ENCODE measurements around the gene CORT.
"Not testable (repeated sequence)": the region's sequence is repeated elsewhere in the genome, so short reads cannot be mapped to it uniquely, and the experiment has no call there.

Gene CORT

GRCh38 chr1:10438677-10439163, 11.1 kb upstream of the CORT start:
- DNase-seq (ENCODE audit: low read depth) = no peak

- no peak for DNase-seq (ENCODE audit: low read depth)
Observed at GRCh38 chr1:10440305-10440704, 9.5 kb upstream of the CORT start.

- no peak for DNase-seq (ENCODE audit: low read depth)
Observed at GRCh38 chr1:10440794-10441193, 9.0 kb upstream of the CORT start.

- no peak for DNase-seq (ENCODE audit: low read depth)
Observed at GRCh38 chr1:10444248-10444647, 5.6 kb upstream of the CORT start.

GRCh38 chr1:10444795-10445397, 4.9 kb upstream of the CORT start:
- DNase-seq (ENCODE audit: low read depth) = no peak

- no peak for DNase-seq (ENCODE audit: low read depth)
Observed at GRCh38 chr1:10446790-10447422, 2.9 kb upstream of the CORT start.

GRCh38 chr1:10450156-10450814, 454 bp downstream of the CORT start:
- DNase-seq (ENCODE audit: low read depth) = no peak

GRCh38 chr1:10450836-10451235, 1.0 kb downstream of the CORT start:
- DNase-seq (ENCODE audit: low read depth) = no peak

GRCh38 chr1:10451287-10451686, 1.5 kb downstream of the CORT start:
- DNase-seq (ENCODE audit: low read depth) = no peak

- no peak for DNase-seq (ENCODE audit: low read depth)
Observed at GRCh38 chr1:10456048-10456447, 6.2 kb downstream of the CORT start.

GRCh38 chr1:10456661-10457060, 6.8 kb downstream of the CORT start:
- no peak for DNase-seq (ENCODE audit: low read depth)

GRCh38 chr1:10457462-10457861, 7.6 kb downstream of the CORT start:
- not testable (repeated sequence) for DNase-seq (ENCODE audit: low read depth)

- DNase-seq (ENCODE audit: low read depth) = no peak
Observed at GRCh38 chr1:10457875-10458274, 8.0 kb downstream of the CORT start.

GRCh38 chr1:10459184-10459583, 9.4 kb downstream of the CORT start:
- DNase-seq (ENCODE audit: low read depth) = peak; percentile 78

GRCh38 chr1:10467078-10467477, 17.2 kb downstream of the CORT start:
- DNase-seq (ENCODE audit: low read depth) = no peak

GRCh38 chr1:10470043-10470442, 20.2 kb downstream of the CORT start:
- DNase-seq (ENCODE audit: low read depth) = no peak

- DNase-seq (ENCODE audit: low read depth) = no peak
Observed at GRCh38 chr1:10471411-10472219, 21.8 kb downstream of the CORT start.

GRCh38 chr1:10472220-10473144, 22.7 kb downstream of the CORT start, which contains the start of gene DFFA:
DFFA (minus strand) TSS chr1:10472529; CDS start chr1:10472458, 71 bp downstream.
- DNase-seq (ENCODE audit: low read depth) = peak; percentile 89

- no peak for DNase-seq (ENCODE audit: low read depth)
Observed at GRCh38 chr1:10473145-10473765, 23.4 kb downstream of the CORT start.

GRCh38 chr1:10474309-10474612, 24.4 kb downstream of the CORT start:
- DNase-seq (ENCODE audit: low read depth) = not testable (repeated sequence)
